HG02885 (cell line): ENCODE results near the gene CNTNAP2.
"Not testable (repeated sequence)": the region's sequence is repeated elsewhere in the genome, so short reads cannot be mapped to it uniquely, and the experiment has no call there.

ENCODE experiments used
- ATAC-seq: cut with Tn5 transposase; IDR thresholded peaks from one replicate; pipeline ENCODE4 v1.9.1; 2021; ENCODE audit warnings: mild to moderate bottlenecking; ENCODE audit not compliant: unreplicated experiment, poor library complexity

Gene CNTNAP2

DNA sequence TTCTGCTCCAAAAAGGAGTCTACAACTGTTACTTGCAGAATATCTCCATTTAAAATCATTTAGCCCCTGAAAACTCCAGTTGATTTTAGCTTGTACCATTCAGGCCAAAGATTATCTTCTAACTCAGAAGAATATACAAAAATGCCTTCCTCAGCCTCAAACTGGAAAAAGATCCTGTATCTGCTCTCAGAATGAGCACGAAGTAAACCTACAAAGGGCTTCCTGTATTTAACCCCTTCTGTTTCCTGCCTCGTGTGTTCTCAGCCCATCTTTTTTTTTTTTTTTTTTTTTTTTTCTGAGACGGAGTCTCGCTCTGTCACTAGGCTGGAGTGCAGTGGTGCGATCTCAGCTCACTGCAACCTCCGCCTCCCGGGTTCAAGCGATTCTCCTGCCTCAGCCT lies 2334.9 kb downstream of the CNTNAP2 start:
- ATAC-seq = not testable (repeated sequence)

DNA sequence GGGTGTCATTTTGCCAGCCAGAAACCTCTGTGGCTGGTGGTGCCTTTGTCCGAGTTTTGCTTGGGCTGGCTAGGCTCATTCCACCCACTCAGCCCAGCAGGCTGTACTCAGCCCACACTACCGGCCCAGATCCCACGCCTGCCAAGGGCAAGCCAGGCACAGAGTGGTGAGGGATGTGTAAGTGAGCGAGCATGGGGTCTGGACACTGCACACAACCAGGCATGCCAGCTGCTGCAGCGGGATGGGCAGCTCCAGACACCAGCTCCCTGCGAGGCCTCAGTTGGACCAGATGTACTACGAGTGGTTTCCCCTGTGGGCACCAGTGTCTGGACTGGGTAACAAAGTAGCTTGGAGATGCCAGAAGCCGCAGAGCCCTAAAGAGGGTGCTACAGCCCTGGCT lies 2339.8 kb downstream of the CNTNAP2 start:
- ATAC-seq = no peak

DNA sequence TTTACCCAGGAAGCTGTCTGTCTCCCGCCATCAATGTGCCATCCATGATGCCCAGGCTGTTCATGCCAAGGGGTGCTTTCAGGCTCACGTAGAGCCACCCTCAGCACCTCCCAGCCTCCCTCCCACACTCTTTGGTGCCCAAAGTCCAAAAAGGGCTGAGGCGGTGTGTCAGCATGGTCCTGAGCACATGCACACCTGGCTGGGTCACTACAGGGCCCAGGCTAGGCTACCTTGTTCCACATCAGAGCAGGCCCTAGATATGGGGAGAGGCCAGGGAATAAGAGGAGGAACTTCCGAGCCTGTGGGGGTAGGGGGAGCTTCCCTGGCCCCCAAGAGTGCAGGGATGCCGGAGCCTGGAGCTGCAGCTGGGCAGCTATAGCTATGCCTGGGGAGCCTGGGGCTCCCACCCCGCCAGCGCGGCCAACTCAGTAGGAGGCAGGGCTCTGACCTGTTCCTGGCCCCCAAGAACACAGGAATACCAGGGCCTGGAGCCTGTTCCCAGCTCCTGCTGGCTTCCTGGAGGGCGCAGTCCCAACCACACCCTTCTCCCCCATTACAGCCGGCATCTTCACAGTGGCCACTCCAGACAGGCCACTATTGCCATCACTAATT lies 2340.8 kb downstream of the CNTNAP2 start:
- ATAC-seq = no peak

DNA sequence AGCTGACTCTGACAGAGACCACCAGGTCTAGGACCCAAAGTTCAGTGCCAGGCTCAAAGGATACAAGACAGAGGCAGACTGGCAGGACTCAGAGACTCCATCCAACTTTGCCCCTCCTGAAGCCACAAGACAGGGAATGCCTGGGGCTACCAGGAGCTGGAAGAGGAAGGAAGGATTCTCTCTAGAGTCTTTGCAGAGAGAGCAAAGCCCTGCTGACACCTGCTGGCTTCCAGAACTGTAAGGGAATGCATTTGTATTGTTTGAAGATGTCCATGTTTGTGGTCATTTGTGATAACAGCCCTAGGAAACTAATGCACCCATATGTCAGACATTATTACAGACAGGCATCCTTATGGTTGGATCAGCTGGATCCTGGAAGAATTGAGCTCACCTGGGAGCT lies 2341.7 kb downstream of the CNTNAP2 start:
- no peak for ATAC-seq

DNA sequence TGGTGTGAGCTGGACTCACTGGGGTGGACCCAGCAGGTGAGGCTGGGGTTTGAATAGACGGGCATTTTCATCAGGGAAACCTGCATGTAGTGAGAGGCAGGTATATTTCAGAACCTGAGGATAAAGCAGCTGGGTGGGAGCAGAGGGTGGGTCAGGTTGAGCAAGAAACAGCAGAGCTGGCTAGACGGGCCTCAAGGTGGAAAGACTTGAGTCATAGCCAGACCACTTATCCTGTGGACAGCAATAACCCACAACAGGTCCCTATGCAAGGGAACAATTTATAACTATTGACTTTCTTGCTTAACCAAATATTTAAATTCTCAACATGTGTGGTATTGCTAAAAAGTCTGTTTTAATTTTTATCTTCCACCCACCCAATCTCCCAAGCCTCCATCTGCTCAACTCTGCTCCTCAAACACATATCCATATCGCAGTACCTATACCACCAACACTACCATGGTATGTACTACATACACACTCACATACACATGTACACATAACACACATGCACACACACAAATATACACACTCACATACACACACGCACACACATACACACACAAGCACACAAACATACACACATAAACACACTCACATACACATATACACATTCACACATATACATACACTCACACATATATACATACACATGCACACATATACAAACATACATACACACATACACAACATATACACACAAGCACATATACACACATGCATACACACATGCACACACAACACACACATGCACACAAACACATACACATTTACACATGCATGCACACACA lies 2345.0 kb downstream of the CNTNAP2 start:
- no peak for ATAC-seq

DNA sequence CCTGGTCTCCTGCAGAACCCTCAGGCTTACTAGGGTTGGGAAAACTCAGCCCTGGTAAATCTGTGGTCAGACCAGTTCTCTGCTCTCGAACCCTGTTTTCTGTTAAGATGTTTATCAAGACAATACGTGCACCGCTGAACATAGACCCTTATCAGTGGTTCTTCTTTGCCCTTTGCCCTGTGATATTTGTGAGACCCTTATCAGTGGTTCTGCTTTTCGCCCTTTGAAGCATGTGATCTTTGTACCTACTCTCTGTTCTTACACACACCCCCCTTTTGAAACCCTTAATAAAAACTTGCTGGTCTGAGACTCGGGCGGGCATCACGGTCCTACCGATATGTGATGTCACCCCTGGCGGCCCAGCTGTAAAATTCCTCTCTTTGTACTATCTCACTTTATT lies 2346.2 kb downstream of the CNTNAP2 start:
- not testable (repeated sequence) for ATAC-seq

DNA sequence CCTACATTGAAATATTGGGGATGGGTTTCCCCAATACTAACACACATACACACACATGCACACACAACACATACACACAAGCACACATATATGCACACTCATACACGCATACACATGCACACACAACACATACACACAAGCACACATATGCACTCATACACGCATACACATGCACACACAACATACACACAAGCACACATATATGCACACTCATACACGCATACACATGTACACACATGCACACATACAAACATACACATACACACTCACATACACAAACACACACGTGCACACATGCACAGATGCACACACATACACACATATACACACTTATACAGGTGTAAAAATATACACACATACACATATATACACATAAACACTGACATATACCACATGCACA lies 2346.6 kb downstream of the CNTNAP2 start:
- ATAC-seq = no peak

DNA sequence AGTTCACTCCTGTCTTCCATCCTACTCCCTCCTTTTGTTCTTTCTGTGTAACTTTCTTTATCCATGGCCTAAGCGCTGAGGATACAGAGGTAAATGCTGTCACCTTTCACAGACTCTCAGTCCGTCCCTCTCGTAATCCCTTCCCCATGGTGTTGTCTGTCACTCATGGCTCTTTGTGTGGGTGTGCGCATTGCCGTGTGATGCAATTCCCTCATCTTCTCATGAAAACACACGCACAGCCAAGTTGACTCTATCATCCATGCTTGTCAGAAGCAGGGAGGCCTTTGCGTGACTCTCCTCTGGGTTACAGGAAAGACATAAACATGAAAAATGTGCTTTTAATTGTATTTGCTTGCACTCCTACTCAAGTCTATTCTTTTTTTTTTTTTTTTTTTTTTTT lies 2348.3 kb downstream of the CNTNAP2 start:
- no peak for ATAC-seq

DNA sequence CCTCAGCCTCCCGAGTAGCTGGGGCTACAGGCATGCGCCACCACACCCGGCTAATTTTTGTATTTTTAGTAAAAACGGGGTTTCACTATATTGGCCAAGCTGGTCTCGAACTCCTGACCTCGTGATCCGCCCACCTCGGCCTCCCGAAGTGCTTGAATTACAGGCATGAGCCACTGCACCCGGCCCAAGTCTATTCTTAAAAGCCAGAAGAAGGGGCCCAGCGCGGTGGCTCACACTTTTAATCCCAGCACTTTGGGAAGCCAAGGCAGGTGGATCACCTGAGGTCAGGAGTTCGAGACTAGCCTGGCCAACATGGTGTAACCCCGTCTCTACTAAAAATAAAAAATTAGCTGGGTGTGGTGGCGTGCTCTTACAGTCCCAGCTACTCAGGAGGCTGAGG lies 2348.8 kb downstream of the CNTNAP2 start:
- ATAC-seq = not testable (repeated sequence)

DNA sequence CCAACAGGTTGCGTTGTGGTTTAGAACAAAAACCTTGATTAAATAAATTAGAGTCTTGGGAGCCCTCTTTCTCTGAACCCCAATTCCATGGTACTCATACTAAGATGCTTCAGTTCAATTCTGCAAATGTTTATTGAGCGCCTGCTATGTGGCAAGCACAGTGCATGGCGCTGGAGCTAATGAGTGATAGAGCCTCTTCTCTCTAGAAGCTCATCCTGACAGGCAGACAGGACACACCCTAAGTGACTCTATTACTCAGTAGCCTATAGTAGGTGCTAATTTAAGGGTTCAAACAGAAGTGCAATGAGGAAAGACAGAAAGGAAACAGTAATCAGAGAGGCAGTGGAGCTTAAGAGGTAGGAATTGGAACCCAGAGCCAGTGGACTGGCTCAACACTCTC lies 2349.5 kb downstream of the CNTNAP2 start:
- ATAC-seq = no peak

DNA sequence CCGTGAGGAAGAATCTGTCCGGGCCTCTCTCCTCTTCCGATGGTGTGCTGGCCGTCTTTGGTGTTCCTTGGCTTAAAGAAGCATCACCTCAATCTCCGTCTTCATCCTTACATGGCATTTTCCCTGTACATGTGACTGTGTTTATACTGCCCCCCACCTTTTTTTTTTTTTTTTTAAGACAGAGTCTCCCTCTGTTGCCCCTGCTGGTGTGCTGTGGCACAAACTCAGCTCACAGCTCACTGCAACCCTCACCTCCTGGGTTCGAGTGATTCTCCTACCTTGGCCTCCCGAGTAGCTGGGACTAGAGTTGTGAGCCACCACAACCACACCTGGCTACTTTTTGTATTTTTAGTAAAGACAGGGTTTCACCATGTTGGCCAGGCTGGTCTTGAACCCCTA lies 2352.1 kb downstream of the CNTNAP2 start:
- ATAC-seq = no peak
